GM12878 (cell line): ENCODE data around the gene CNTN2. TPM values are rescaled to one million over a fixed set of nuclear protein-coding genes. Genes with fewer than 3 reads are reported as not detected.
A peak's percentile ranks its signal among the peaks of the same experiment; 100 is the strongest.

Experiments used
- CBX5 ChIP-seq: sonication (generic); IDR thresholded peaks from 2 replicates; pipeline ENCODE4 v1.6.1; 2016; ENCODE audit warnings: low read depth, moderate library complexity, mild to moderate bottlenecking, inconsistent platforms
- CEBPZ ChIP-seq: fragments of 150-350 bp; IDR thresholded peaks from 2 replicates; pipeline ENCODE4 v1.6.1; 2016; ENCODE audit warnings: low read depth, low read length
- CHD1 ChIP-seq: IDR thresholded peaks from 2 replicates; pipeline ENCODE4 v1.6.1; 2012; ENCODE audit warnings: low read depth, low read length, improper control_type of control experiment
- CHD4 ChIP-seq: fragments of 200-600 bp; sonication (generic); IDR thresholded peaks from 2 replicates; pipeline ENCODE4 v1.6.1; 2016; ENCODE audit warnings: mild to moderate bottlenecking
- DPF2 ChIP-seq: fragments of 450-650 bp; IDR thresholded peaks from 2 replicates; pipeline ENCODE4 v1.6.1; 2017; ENCODE audit warnings: mild to moderate bottlenecking
- ETV6 ChIP-seq, 2 experiments: fragments of 450-650 bp in 1 of 2; IDR thresholded peaks in 1 of 2; conservative IDR thresholded peaks in 1 of 2; 2 replicates each; pipeline ENCODE4 v1.6.1; 2014; ENCODE audit warnings: antibody characterized with exemption in 1 of 2, borderline replicate concordance in 1 of 2, low read depth in 1 of 2, mild to moderate bottlenecking in 1 of 2, moderate library complexity in 1 of 2
- FOXK2 ChIP-seq: fragments of 450-650 bp; IDR thresholded peaks from 2 replicates; pipeline ENCODE4 v1.6.1; 2017; ENCODE audit warnings: mild to moderate bottlenecking, moderate library complexity
- IRF5 ChIP-seq: fragments of 450-650 bp; IDR thresholded peaks from 2 replicates; pipeline ENCODE4 v1.6.1; 2017; ENCODE audit warnings: borderline replicate concordance
- JUND ChIP-seq: IDR thresholded peaks from 2 replicates; pipeline ENCODE4 v1.6.1; 2012; ENCODE audit warnings: low read depth, mild to moderate bottlenecking, low read length, improper control_type of control experiment, moderate library complexity
- KDM1A ChIP-seq: fragments of 200-600 bp; sonication (generic); IDR thresholded peaks from 2 replicates; pipeline ENCODE4 v1.6.1; 2016; ENCODE audit warnings: borderline replicate concordance
- MEF2B ChIP-seq: fragments of 450-650 bp; IDR thresholded peaks from 2 replicates; pipeline ENCODE4 v1.6.1; 2018; ENCODE audit warnings: mild to moderate bottlenecking, moderate library complexity; ENCODE audit not compliant: partially characterized antibody, poor library complexity, severe bottlenecking
- NR2C1 ChIP-seq: fragments of 450-650 bp; IDR thresholded peaks from 2 replicates; pipeline ENCODE4 v1.6.1; 2017; ENCODE audit warnings: antibody characterized with exemption, mild to moderate bottlenecking, moderate library complexity
- PAX8 ChIP-seq: fragments of 450-650 bp; IDR thresholded peaks from 2 replicates; pipeline ENCODE4 v1.6.1; 2017; ENCODE audit warnings: mild to moderate bottlenecking, moderate library complexity
- PML ChIP-seq: IDR thresholded peaks from 2 replicates; pipeline ENCODE4 v1.6.1; 2012; ENCODE audit warnings: low read length, inconsistent platforms
- POLR2AphosphoS2 ChIP-seq: IDR thresholded peaks from 2 replicates; pipeline ENCODE4 v1.6.1; 2011; ENCODE audit warnings: low read depth, mild to moderate bottlenecking, low read length, improper control_type of control experiment, moderate library complexity
- RELA ChIP-seq: fragments of 450-650 bp; IDR thresholded peaks from 2 replicates; pipeline ENCODE4 v1.8.0; 2014; ENCODE audit warnings: borderline replicate concordance; ENCODE audit not compliant: partially characterized antibody
- SMARCA5 ChIP-seq: fragments of 450-650 bp; IDR thresholded peaks from 2 replicates; pipeline ENCODE4 v1.6.1; 2017; ENCODE audit warnings: mild to moderate bottlenecking
- SPI1 ChIP-seq: IDR thresholded peaks from 2 replicates; pipeline ENCODE4 v1.6.1; 2011; ENCODE audit warnings: low read depth, mild to moderate bottlenecking, low read length, moderate library complexity, borderline replicate concordance; ENCODE audit not compliant: insufficient read depth
- TBL1XR1 ChIP-seq: IDR thresholded peaks from 2 replicates; pipeline ENCODE4 v1.6.1; 2012; ENCODE audit warnings: low read depth, low read length, improper control_type of control experiment
- USF2 ChIP-seq: IDR thresholded peaks from 2 replicates; pipeline ENCODE4 v1.6.1; 2011; ENCODE audit warnings: low read depth, low read length, improper control_type of control experiment, borderline replicate concordance
- ZBTB33 ChIP-seq: fragments of 450-650 bp; IDR thresholded peaks from 2 replicates; pipeline ENCODE4 v1.6.1; 2017; ENCODE audit warnings: mild to moderate bottlenecking
- ZNF217 ChIP-seq: fragments of 450-650 bp; IDR thresholded peaks from 2 replicates; pipeline ENCODE4 v1.6.1; 2017; ENCODE audit warnings: antibody characterized with exemption, mild to moderate bottlenecking
- ZZZ3 ChIP-seq: IDR thresholded peaks from 2 replicates; pipeline ENCODE4 v1.6.1; 2011; ENCODE audit warnings: low read depth; ENCODE audit not compliant: control insufficient read depth, insufficient read length
- polyA plus RNA-seq, 11 experiments: library from polyadenylated mRNA; depleted of rRNA in 4 of 11; unstranded in 6 of 11; stranded (reverse) in 5 of 11; fragments of >200 nt; fragmentation: Nextera tagmentation in 4 of 11; fragmentation: Illumina TruSeq in 1 of 11; extraction: Ambion mirVana in 4 of 11; extraction: Trizol in 1 of 11; gene quantifications; 1 replicate in 1 of 11; 2 replicates in 10 of 11; pipeline versions ENCODE4 v1.2.1 to v1.2.3, GENCODE V29; 2011 to 2016; ENCODE audit warnings: inconsistent platforms in 2 of 11, missing spikeins in 2 of 11, low read depth in 1 of 11
- total RNA-seq, 4 experiments: library from RNA; depleted of rRNA in 3 of 4; stranded (reverse); fragments of >200 nt in 3 of 4; fragmentation: Illumina TruSeq in 1 of 4; extraction: Trizol in 1 of 4; gene quantifications; 2 replicates each; pipeline versions ENCODE4 v1.2.1 to v1.2.3, GENCODE V29; 2013 to 2021

CNTN2 gene
- total and polyA plus RNA-seq, 10 of the 15 experiments (the other 5 are each of a cell fraction or from before 2014, with no cell fraction given): 0.03 TPM; not detected in 9

GRCh38 chr1:205121660-205122488, 78.9 kb downstream of the CNTN2 start, which contains the start of gene RBBP5 (continued):
- TF ChIP-seq ZBTB33 (peak; percentile 81), IRF5 (peak; percentile 99), ETV6 (conservative IDR thresholded peaks at IDR 0.05 in 1 of 2, IDR thresholded peaks at IDR 0.05 in 1 of 2; ENCODE audit: borderline replicate concordance in 1 of 2, low read depth in 1 of 2) (peak in 1 of 2 experiments; percentile 79; a peak in 1 of 4 replicates), KDM1A (no peak), CEBPZ (no peak; the same call in 1 of the 2 replicates), POLR2AphosphoS2 (peak; percentile 93; the same call in 1 of the 2 replicates), USF2 (no peak), NR2C1 (peak; percentile 86), CHD1 (no peak), PML (peak; percentile 98), CHD4 (no peak), RELA (peak; percentile 96), SMARCA5 (peak; percentile 98), PAX8 (no peak), MEF2B (peak; percentile 69), ZNF217 (peak; percentile 67; the same call in 1 of the 2 replicates), DPF2 (peak; percentile 64), TBL1XR1 (peak; percentile 88), SPI1 (peak; percentile 80), FOXK2 (peak; percentile 94), JUND (no peak), CBX5 (peak; percentile 98), ZZZ3 (peak; percentile 47)
